Testis (tissue), 3 donors: ENCODE measurements around the gene RYR1. TPM values are rescaled to one million over a fixed set of nuclear protein-coding genes. Genes with fewer than 3 reads are reported as not detected.

Experiments used
- DNase-seq: peaks from one replicate; pipeline ENCODE4 v3.0.0-alpha.2; 2019
- H3K27ac ChIP-seq, 2 donors: fragments of 200-600 bp; sonication (generic); one replicate each; pipeline ENCODE4 v1.5.1; 2019
- H3K27me3 ChIP-seq: fragments of 200-600 bp; sonication (generic); one replicate; pipeline ENCODE4 v1.5.1; 2019
- H3K36me3 ChIP-seq: fragments of 200-600 bp; sonication (generic); one replicate; pipeline ENCODE4 v1.5.1; 2017; ENCODE audit warnings: low read depth; ENCODE audit errors: missing control alignments
- H3K4me1 ChIP-seq: fragments of 200-600 bp; sonication (generic); one replicate; pipeline ENCODE4 v1.5.1; 2019
- H3K4me3 ChIP-seq, 2 donors: fragments of 200-600 bp; sonication (generic); one replicate each; pipeline ENCODE4 v1.5.1; 2017 to 2019
- H3K9me3 ChIP-seq: fragments of 200-600 bp; sonication (generic); one replicate; pipeline ENCODE4 v1.5.1; 2017
- CTCF ChIP-seq, 3 experiments: fragments of 450-650 bp in 2 of 3; fragments of 200-600 bp in 1 of 3; sonication (generic) in 1 of 3; IDR thresholded peaks; one replicate each; pipeline ENCODE4 v1.5.1; 2016 to 2019; ENCODE audit warnings: antibody characterized with exemption in 3 of 3, mild to moderate bottlenecking in 2 of 3, moderate library complexity in 1 of 3
- POLR2A ChIP-seq: fragments of 450-650 bp; IDR thresholded peaks from one replicate; pipeline ENCODE4 v1.6.1; 2017; ENCODE audit warnings: antibody characterized with exemption, mild to moderate bottlenecking, moderate library complexity
- WGBS, 2 donors: methylation state at CpG; one replicate each; pipeline ENCODE4 v1.1.5; 2018; 5-methylcytosine and 5-hydroxymethylcytosine counted together
- intact Hi-C: fragments of 100-400 bp; cut with DNase I; formaldehyde crosslinking; loops from one replicate; pipeline ENCODE4 v1.15.1; 2023; ENCODE audit warnings: low total_unique reads
- polyA plus RNA-seq: library from polyadenylated mRNA; stranded (reverse); fragments of 350-450 nt; fragmentation: Illumina TruSeq; extraction: RNeasy Lipid Tissue Mini Kit (QIAGEN cat#74804); gene quantifications from one replicate; pipeline ENCODE4 v1.2.3, GENCODE V29; 2014; ENCODE audit warnings: low read depth, low replicate concordance; ENCODE audit not compliant: insufficient read depth
- total RNA-seq, 2 donors: library from RNA; depleted of rRNA; stranded (reverse); fragments of >200 nt; gene quantifications; one replicate each; pipeline ENCODE4 v1.2.3, GENCODE V29; 2016

The RYR1 gene
- total and polyA plus RNA-seq, 3 donors from 2014 or later, result 11.8 to 26.1 (median 15.6) TPM

DNA sequence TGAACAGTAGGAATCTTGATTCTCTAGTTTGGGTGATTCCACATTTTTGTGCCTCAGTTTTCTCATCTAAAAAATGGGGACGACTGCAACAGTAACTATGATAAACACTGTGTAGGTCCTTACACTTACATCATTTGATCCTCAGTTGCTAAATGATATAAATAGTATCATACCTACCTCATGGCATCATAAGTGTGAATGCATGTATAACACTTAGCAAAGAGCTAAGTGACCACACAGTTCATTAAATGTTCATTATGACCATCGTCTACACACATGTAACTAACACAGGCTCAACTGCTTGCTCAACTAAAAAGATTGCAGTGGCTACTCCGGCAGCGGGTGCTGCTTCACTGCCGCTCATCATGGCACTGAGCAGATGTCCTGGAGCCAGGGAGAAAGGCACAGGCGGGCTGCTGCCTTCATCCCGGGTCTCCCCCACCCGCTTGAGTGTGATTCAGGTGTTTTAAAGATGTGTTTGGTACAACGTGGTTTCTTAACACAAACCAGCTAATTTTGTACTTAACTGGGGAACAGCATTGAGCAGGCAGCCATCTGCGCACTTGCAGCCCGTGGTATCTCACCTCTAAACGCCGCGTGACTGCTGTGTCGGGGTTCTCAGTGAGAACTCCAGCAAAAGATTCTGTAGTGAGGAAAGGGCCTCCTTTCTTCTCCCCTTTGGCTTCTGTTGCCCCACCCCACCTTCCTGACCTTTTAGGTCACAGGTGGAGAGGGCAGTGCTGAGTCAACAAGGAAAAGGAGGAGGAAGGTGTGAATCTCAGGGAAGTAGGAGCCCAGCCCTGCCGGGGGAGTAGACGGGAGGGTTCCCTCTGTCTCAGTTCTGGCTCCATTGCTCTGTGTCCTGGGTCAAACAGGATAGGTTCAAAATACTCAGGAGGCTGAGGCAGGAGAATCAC, 202.2 kb downstream of the RYR1 start:
- H3K4me3 ChIP-seq, result no peak overlapping the region
- H3K27ac ChIP-seq, result no peak overlapping the region
- intact Hi-C loops, result no loop called here
- H3K4me1 ChIP-seq, result no peaks in the 10 kb centered on the region
- H3K36me3 ChIP-seq, result no peaks in the 10 kb centered on the region
- no peaks in the 10 kb centered on the region for H3K9me3 ChIP-seq
- DNase-seq, result no peak
- 88 to 91% methylated on average over 15 to 17 of the region's 17 CpGs for WGBS, 2 donors
- TF ChIP-seq CTCF (IDR thresholded peaks at IDR 0.05) (no peak), POLR2A (no peak)
- no peaks in the 10 kb centered on the region for H3K27me3 ChIP-seq

Other genes with a start within 250 kb of the RYR1 start
- 1 to 10 TPM; 4.7 to 6.4 TPM for gene DPF1, start 209.5 kb upstream of the RYR1 start, total RNA-seq
- gene DPF1, start 209.5 kb upstream of the RYR1 start, polyA plus RNA-seq, result 3.6 TPM
- gene PPP1R14A, start 177.3 kb upstream of the RYR1 start, total RNA-seq, result 100 to 1,000 TPM; 187 to 268 TPM
- gene PPP1R14A, start 177.3 kb upstream of the RYR1 start, polyA plus RNA-seq, result 97.1 TPM
- 100 to 1,000 TPM; 372 to 389 TPM for gene SPINT2, start 169.1 kb upstream of the RYR1 start, total RNA-seq
- 480 TPM for gene SPINT2, start 169.1 kb upstream of the RYR1 start, polyA plus RNA-seq
- 1 to 10 TPM; 1.1 to 1.7 TPM for gene C19orf33, start 129.4 kb upstream of the RYR1 start, total RNA-seq
- gene C19orf33, start 129.4 kb upstream of the RYR1 start, polyA plus RNA-seq, result 7.9 TPM
- 10 to 100 TPM; 63.5 to 63.7 TPM for gene YIF1B, start 117.7 kb upstream of the RYR1 start, total RNA-seq
- gene YIF1B, start 117.7 kb upstream of the RYR1 start, polyA plus RNA-seq, result 52.1 TPM
- gene KCNK6, start 113.8 kb upstream of the RYR1 start, total RNA-seq, result 1 to 10 TPM; 2.3 to 3.5 TPM
- gene KCNK6, start 113.8 kb upstream of the RYR1 start, polyA plus RNA-seq, result 3.4 TPM
- gene CATSPERG, start 97.9 kb upstream of the RYR1 start, total RNA-seq, result 10 to 100 TPM; 56.3 to 84.0 TPM
- 141 TPM for gene CATSPERG, start 97.9 kb upstream of the RYR1 start, polyA plus RNA-seq
- gene PSMD8, start 59.1 kb upstream of the RYR1 start, total RNA-seq, result 100 to 1,000 TPM; 244 to 265 TPM
- gene PSMD8, start 59.1 kb upstream of the RYR1 start, polyA plus RNA-seq, result 373 TPM
- gene GGN, start 45.7 kb upstream of the RYR1 start, total RNA-seq, result 10 to 100 TPM; 43.7 to 80.2 TPM
- gene GGN, start 45.7 kb upstream of the RYR1 start, polyA plus RNA-seq, result 196 TPM
- 1 to 10 TPM; 2.2 to 2.6 TPM for gene SPRED3, start 45.0 kb upstream of the RYR1 start, total RNA-seq
- gene SPRED3, start 45.0 kb upstream of the RYR1 start, polyA plus RNA-seq, result 1.7 TPM
- gene FAM98C, start 30.6 kb upstream of the RYR1 start, total RNA-seq, result 10 to 100 TPM; 13.0 to 14.1 TPM
- gene FAM98C, start 30.6 kb upstream of the RYR1 start, polyA plus RNA-seq, result 17.7 TPM
- 1 to 10 TPM in 1 of 2 donors, under 1 TPM in 1; 0.71 to 1.3 TPM for gene RASGRP4, start 7.5 kb upstream of the RYR1 start, total RNA-seq
- gene RASGRP4, start 7.5 kb upstream of the RYR1 start, polyA plus RNA-seq, result 1.5 TPM
- 1 to 10 TPM; 2.8 to 9.9 TPM for gene MAP4K1, start 184.3 kb downstream of the RYR1 start, total RNA-seq
- 8.3 TPM for gene MAP4K1, start 184.3 kb downstream of the RYR1 start, polyA plus RNA-seq
- gene EIF3K, start 185.5 kb downstream of the RYR1 start, total RNA-seq, result 100 to 1,000 TPM; 195 to 235 TPM
- gene EIF3K, start 185.5 kb downstream of the RYR1 start, polyA plus RNA-seq, result 201 TPM
- 100 to 1,000 TPM; 112 to 135 TPM for gene ACTN4, start 214.0 kb downstream of the RYR1 start, total RNA-seq
- gene ACTN4, start 214.0 kb downstream of the RYR1 start, polyA plus RNA-seq, result 158 TPM